ENCODE measurements around the gene SLCO1B1.

SLCO1B1 gene

GRCh38 chr12:21248679-21249078 is 117.7 kb downstream of the SLCO1B1 start:
- TF ChIP-seq, protein P1, sequence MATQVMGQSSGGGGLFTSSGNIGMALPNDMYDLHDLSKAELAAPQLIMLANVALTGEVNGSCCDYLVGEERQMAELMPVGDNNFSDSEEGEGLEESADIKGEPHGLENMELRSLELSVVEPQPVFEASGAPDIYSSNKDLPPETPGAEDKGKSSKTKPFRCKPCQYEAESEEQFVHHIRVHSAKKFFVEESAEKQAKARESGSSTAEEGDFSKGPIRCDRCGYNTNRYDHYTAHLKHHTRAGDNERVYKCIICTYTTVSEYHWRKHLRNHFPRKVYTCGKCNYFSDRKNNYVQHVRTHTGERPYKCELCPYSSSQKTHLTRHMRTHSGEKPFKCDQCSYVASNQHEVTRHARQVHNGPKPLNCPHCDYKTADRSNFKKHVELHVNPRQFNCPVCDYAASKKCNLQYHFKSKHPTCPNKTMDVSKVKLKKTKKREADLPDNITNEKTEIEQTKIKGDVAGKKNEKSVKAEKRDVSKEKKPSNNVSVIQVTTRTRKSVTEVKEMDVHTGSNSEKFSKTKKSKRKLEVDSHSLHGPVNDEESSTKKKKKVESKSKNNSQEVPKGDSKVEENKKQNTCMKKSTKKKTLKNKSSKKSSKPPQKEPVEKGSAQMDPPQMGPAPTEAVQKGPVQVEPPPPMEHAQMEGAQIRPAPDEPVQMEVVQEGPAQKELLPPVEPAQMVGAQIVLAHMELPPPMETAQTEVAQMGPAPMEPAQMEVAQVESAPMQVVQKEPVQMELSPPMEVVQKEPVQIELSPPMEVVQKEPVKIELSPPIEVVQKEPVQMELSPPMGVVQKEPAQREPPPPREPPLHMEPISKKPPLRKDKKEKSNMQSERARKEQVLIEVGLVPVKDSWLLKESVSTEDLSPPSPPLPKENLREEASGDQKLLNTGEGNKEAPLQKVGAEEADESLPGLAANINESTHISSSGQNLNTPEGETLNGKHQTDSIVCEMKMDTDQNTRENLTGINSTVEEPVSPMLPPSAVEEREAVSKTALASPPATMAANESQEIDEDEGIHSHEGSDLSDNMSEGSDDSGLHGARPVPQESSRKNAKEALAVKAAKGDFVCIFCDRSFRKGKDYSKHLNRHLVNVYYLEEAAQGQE (IDR thresholded peaks at IDR 0.05; ENCODE audit: insufficient read depth in 1 of 2, low read depth in 2 of 2, low read length in 2 of 2), result no peak
- no peak for TF ChIP-seq TAF1 (IDR thresholded peaks at IDR 0.05; ENCODE audit: borderline replicate concordance, insufficient read depth, low read length)
- TF ChIP-seq SIN3A (IDR thresholded peaks at IDR 0.05; ENCODE audit: borderline replicate concordance, insufficient read depth, low read length), result no peak
- TF ChIP-seq FOXP2 (optimal IDR thresholded peaks at IDR 0.05; ENCODE audit: borderline replicate concordance, extremely low read depth, extremely low read length, insufficient read depth), result no peak
- no peak for TF ChIP-seq POLR2AphosphoS5 (IDR thresholded peaks at IDR 0.05; ENCODE audit: low read depth, low read length)

GRCh38 chr12:21252070-21252469 is 121.1 kb downstream of the SLCO1B1 start:
- TF ChIP-seq SIN3A (IDR thresholded peaks at IDR 0.05; ENCODE audit: borderline replicate concordance, insufficient read depth, low read length) (no peak), FOXP2 (optimal IDR thresholded peaks at IDR 0.05; ENCODE audit: borderline replicate concordance, extremely low read depth, extremely low read length, insufficient read depth) (no peak), TAF1 (IDR thresholded peaks at IDR 0.05; ENCODE audit: borderline replicate concordance, insufficient read depth, low read length) (no peak), POLR2AphosphoS5 (IDR thresholded peaks at IDR 0.05; ENCODE audit: low read depth, low read length) (no peak)
- TF ChIP-seq, protein P1 (IDR thresholded peaks at IDR 0.05; ENCODE audit: insufficient read depth in 1 of 2, low read depth in 2 of 2, low read length in 2 of 2), result no peak

GRCh38 chr12:21257172-21257571 is 126.2 kb downstream of the SLCO1B1 start:
- TF ChIP-seq FOXP2 (optimal IDR thresholded peaks at IDR 0.05; ENCODE audit: borderline replicate concordance, extremely low read depth, extremely low read length, insufficient read depth) (no peak), TAF1 (IDR thresholded peaks at IDR 0.05; ENCODE audit: borderline replicate concordance, insufficient read depth, low read length) (no peak), SIN3A (IDR thresholded peaks at IDR 0.05; ENCODE audit: borderline replicate concordance, insufficient read depth, low read length) (no peak), POLR2AphosphoS5 (IDR thresholded peaks at IDR 0.05; ENCODE audit: low read depth, low read length) (no peak)
- TF ChIP-seq, protein P1 (IDR thresholded peaks at IDR 0.05; ENCODE audit: insufficient read depth in 1 of 2, low read depth in 2 of 2, low read length in 2 of 2), result no peak

DNA sequence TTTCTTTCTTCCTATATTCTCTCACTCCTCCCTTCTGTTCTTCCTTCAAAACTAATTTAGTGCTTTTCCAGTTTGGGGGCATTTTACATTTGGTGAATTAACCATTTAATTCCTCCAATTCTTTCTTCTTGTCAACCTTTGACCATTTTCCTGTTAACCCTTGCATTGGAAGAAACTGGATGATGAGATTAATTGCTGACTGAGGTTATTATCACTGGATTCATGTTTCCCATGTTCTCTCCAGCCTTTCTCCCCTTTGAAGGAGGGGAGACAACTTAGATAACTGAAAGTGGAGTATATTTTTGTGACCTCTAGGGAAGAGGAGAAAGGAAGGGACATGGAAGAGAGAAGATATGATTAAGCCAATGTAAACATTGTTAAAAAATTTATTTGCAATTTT is 133.2 kb downstream of the SLCO1B1 start:
- TF ChIP-seq, protein P1 (IDR thresholded peaks at IDR 0.05; ENCODE audit: insufficient read depth in 1 of 2, low read depth in 2 of 2, low read length in 2 of 2), result no peak
- TF ChIP-seq TAF1 (IDR thresholded peaks at IDR 0.05; ENCODE audit: borderline replicate concordance, insufficient read depth, low read length) (no peak), FOXP2 (optimal IDR thresholded peaks at IDR 0.05; ENCODE audit: borderline replicate concordance, extremely low read depth, extremely low read length, insufficient read depth) (no peak), POLR2AphosphoS5 (IDR thresholded peaks at IDR 0.05; ENCODE audit: low read depth, low read length) (no peak), SIN3A (IDR thresholded peaks at IDR 0.05; ENCODE audit: borderline replicate concordance, insufficient read depth, low read length) (no peak)

DNA sequence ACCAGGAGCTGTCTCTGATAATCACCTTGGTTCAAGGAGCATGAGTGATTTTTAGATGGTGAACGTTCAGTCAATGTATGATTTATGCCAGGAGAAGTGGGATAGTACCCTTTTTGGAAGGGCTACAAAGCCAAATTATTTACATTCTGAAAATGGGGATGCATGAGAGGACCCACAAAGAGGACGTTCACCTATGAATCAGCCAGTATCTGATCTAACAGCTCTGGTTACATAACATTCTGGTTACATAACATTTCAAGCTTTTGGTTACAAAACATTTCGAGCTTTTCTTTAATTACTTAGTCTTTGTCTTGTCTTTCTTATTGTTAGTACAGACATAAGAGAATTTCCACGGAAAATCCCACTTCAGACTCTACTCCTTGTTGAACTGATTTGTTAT is 134.9 kb downstream of the SLCO1B1 start:
- TF ChIP-seq, protein P1 (IDR thresholded peaks at IDR 0.05; ENCODE audit: insufficient read depth in 1 of 2, low read depth in 2 of 2, low read length in 2 of 2), result no peak

All from PFSK-1 (cell line).